ENCODE results near the gene PAX7. TPM values are rescaled to one million over a fixed set of nuclear protein-coding genes. Genes with fewer than 3 reads are reported as not detected.

PAX7 gene
- total and polyA plus RNA-seq, 4 donors: 0.03 TPM; not detected in 3

DNA sequence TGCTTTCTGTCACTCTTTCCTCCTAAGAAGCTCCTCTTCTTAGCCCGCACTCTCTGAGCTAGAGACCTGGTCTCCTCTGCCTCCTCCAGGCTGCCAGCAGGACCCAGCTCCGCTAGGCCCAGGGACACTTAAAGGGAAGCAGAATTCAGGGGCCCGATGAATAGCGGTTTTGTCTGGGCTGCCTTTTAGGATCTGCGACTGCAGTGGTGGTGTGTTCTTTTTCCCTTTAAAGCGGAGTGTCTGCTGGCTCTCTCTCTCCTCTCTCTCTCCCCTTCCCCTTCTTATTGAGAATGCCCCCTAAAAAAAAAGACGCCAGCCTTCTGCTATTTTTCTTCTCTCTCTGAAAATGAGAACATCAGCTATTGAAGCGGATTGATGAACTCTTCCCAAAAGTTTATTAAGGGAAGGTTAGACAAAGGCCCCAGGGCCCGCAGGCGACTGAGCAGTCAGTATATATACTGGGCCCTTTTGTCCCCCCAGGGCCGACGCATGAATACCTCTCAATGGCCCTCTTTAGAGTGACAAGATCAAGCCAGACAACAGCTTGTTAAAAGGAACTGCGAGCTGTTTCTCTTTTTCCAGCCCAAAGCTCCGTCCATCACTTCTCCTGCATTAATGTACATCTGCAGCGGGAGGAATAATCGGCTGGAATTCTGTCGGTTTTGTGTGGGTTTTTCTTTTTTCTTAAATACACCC, 27.0 kb downstream of the PAX7 start:
- TF ChIP-seq, protein P1, sequence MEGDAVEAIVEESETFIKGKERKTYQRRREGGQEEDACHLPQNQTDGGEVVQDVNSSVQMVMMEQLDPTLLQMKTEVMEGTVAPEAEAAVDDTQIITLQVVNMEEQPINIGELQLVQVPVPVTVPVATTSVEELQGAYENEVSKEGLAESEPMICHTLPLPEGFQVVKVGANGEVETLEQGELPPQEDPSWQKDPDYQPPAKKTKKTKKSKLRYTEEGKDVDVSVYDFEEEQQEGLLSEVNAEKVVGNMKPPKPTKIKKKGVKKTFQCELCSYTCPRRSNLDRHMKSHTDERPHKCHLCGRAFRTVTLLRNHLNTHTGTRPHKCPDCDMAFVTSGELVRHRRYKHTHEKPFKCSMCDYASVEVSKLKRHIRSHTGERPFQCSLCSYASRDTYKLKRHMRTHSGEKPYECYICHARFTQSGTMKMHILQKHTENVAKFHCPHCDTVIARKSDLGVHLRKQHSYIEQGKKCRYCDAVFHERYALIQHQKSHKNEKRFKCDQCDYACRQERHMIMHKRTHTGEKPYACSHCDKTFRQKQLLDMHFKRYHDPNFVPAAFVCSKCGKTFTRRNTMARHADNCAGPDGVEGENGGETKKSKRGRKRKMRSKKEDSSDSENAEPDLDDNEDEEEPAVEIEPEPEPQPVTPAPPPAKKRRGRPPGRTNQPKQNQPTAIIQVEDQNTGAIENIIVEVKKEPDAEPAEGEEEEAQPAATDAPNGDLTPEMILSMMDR (IDR thresholded peaks at IDR 0.05; ENCODE audit: control extremely low read depth, extremely low read depth): no peak
- peaks cover 5 to 52% (median 20%) of the 10 kb centered on the region in 3 donors for H3K27me3 ChIP-seq (ENCODE audit: control insufficient read depth in 3 of 3, insufficient read depth in 3 of 3, low read length in 2 of 3)
- H3K9ac ChIP-seq (ENCODE audit: insufficient read depth in 1 of 2, low read length in 2 of 2): no peak overlapping the region
- no peaks in the 10 kb centered on the region for H3K36me3 ChIP-seq (ENCODE audit: control insufficient read depth in 4 of 4, insufficient read depth in 4 of 4, low read length in 4 of 4)
- no peak for DNase-seq
- H3K9me3 ChIP-seq (ENCODE audit: control insufficient read depth in 4 of 4, insufficient read depth in 3 of 4, low read length in 3 of 4): no peaks in the 10 kb centered on the region
- H3K4me3 ChIP-seq: no peak overlapping the region
- no peak for ATAC-seq (ENCODE audit: insufficient read depth, low FRiP score)
- H3K4me1 ChIP-seq (ENCODE audit: control insufficient read depth in 5 of 5, insufficient read depth in 5 of 5, low read length in 5 of 5): peaks cover 0 to 8% (median 0%) of the 10 kb centered on the region in 5 donors
- 55 to 67% methylated on average over 17 of the region's 17 CpGs for WGBS, 2 donors
- no peak overlapping the region for H3K27ac ChIP-seq (ENCODE audit: low read depth in 1 of 2, low read length in 1 of 2)

DNA sequence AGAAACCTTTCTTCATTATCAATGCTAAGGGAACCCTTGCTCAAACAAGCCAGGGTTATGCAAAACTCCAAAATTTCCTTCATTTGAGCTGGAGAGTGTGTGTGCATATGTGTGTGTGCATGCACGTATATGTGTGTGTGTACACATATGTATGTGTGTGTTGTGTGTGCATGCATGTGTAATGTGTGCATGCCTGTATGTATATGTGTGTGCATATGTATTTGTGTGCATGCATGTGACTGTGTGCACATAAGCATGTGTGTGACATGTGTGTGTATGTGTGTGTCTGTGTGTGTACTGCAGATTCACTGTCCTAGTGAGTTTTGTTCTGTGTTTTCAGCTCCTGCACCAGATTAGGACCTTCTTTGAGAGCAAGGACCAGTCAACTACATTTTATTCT, 28.2 kb downstream of the PAX7 start:
- no peak overlapping the region for H3K4me3 ChIP-seq
- H3K9ac ChIP-seq (ENCODE audit: insufficient read depth in 1 of 2, low read length in 2 of 2): no peak overlapping the region
- H3K27ac ChIP-seq (ENCODE audit: low read depth in 1 of 2, low read length in 1 of 2): no peak overlapping the region
- WGBS, 2 donors: 77 to 89% methylated on average over 1 of the region's 1 CpG
- H3K36me3 ChIP-seq (ENCODE audit: control insufficient read depth in 4 of 4, insufficient read depth in 4 of 4, low read length in 4 of 4): no peaks in the 10 kb centered on the region
- H3K27me3 ChIP-seq (ENCODE audit: control insufficient read depth in 3 of 3, insufficient read depth in 3 of 3, low read length in 2 of 3): peaks cover 5 to 40% (median 8%) of the 10 kb centered on the region in 3 donors
- TF ChIP-seq, protein P1 (IDR thresholded peaks at IDR 0.05; ENCODE audit: control extremely low read depth, extremely low read depth): no peak
- peaks cover 0 to 5% (median 0%) of the 10 kb centered on the region in 5 donors for H3K4me1 ChIP-seq (ENCODE audit: control insufficient read depth in 5 of 5, insufficient read depth in 5 of 5, low read length in 5 of 5)
- DNase-seq (no peak), ATAC-seq (ENCODE audit: insufficient read depth, low FRiP score) (no peak)
- no peaks in the 10 kb centered on the region for H3K9me3 ChIP-seq (ENCODE audit: control insufficient read depth in 4 of 4, insufficient read depth in 3 of 4, low read length in 3 of 4)

DNA sequence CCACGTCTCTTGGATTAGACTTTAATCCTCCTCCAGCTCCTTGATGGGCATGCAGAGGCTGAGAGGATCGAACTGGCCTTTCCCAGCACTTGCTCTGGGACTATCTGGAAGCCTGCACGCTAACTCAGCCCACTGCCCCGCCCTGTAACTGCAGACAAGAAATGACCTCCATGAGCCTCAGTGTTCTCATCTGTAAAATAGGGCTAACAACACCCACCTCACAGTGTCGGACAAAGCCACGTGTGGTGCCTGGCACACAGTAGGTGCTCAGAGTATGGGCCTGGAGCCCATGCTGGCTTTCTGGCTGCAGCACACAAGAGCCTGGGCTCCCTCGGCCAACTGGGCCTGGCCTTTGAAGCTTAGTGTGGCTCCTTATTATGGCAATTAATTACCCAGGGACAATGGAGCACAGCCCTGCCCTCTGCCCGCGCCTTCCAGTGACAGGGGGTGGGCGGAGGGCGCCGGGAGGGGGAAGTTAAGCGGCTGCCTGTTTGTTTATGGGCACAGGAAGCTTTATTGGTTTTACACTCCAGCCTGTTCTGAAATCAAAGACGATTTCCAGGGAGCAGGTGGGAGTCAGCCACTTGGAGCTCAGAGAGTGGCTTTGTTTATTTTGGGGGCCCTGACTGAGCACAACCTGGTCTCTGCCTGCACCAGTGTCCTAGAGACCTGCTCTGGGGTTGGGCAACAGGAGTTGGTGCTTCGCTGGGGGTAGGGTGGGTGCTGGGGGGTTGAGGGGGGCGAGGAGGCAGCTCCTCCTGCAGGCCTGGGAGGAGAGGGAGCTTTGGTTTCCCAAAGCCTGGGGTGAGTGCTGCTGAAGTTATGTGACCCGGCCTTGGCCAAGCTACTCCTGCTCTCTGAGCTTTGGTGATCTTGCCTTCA, 31.0 kb downstream of the PAX7 start:
- Histone ChIP-seq H3K9ac (ENCODE audit: insufficient read depth in 1 of 2, low read length in 2 of 2) (no peak overlapping the region), H3K27ac (ENCODE audit: low read depth in 1 of 2, low read length in 1 of 2) (no peak overlapping the region), H3K36me3 (ENCODE audit: control insufficient read depth in 4 of 4, insufficient read depth in 4 of 4, low read length in 4 of 4) (no peaks in the 10 kb centered on the region), H3K4me3 (no peak overlapping the region), H3K4me1 (ENCODE audit: control insufficient read depth in 5 of 5, insufficient read depth in 5 of 5, low read length in 5 of 5) (peaks cover 0 to 3% (median 0%) of the 10 kb centered on the region in 5 donors), H3K9me3 (ENCODE audit: control insufficient read depth in 4 of 4, insufficient read depth in 3 of 4, low read length in 3 of 4) (no peaks in the 10 kb centered on the region), H3K27me3 (ENCODE audit: control insufficient read depth in 3 of 3, insufficient read depth in 3 of 3, low read length in 2 of 3) (peaks cover 0 to 20% (median 5%) of the 10 kb centered on the region in 3 donors)
- 37 to 41% methylated on average over 17 of the region's 17 CpGs for WGBS, 2 donors
- ATAC-seq (ENCODE audit: insufficient read depth, low FRiP score) (no peak), DNase-seq (no peak)
- TF ChIP-seq, protein P1 (IDR thresholded peaks at IDR 0.05; ENCODE audit: control extremely low read depth, extremely low read depth): no peak
